Right cardiac atrium (tissue), 5 donors: ENCODE data around the gene ARMH4. TPM values are rescaled to one million over a fixed set of nuclear protein-coding genes. Genes with fewer than 3 reads are reported as not detected.
A peak's percentile ranks its signal among the peaks of the same experiment; 100 is the strongest.
"Not testable (repeated sequence)": the region's sequence is repeated elsewhere in the genome, so short reads cannot be mapped to it uniquely, and the experiment has no call there.

ENCODE experiments used
- ATAC-seq, 2 donors: fragments of 200-7000 bp; cut with Tn5 transposase; one replicate each; pipeline versions ENCODE4 v1.8.0 to v1.9.1; 2020; ENCODE audit warnings: moderate library complexity in 2 of 2, mild to moderate bottlenecking in 1 of 2
- DNase-seq, 3 donors: peaks; one replicate each; pipeline ENCODE4 v3.0.0-alpha.2; 2020
- H3K27ac ChIP-seq: one replicate; pipeline ENCODE4 v1.5.1; 2013; ENCODE audit warnings: mild to moderate bottlenecking, low read length, control low read depth, moderate library complexity
- H3K27me3 ChIP-seq: one replicate; pipeline ENCODE4 v1.6.1; 2013; ENCODE audit not compliant: control insufficient read depth, insufficient read depth
- H3K4me1 ChIP-seq: one replicate; pipeline ENCODE4 v1.6.1; 2013; ENCODE audit warnings: low read length; ENCODE audit not compliant: control insufficient read depth, insufficient read depth
- H3K4me3 ChIP-seq: one replicate; pipeline ENCODE4 v1.5.1; 2013; ENCODE audit warnings: low read length, control low read depth
- H3K9me3 ChIP-seq: one replicate; pipeline ENCODE4 v1.6.1; 2013; ENCODE audit warnings: low read length; ENCODE audit not compliant: control insufficient read depth
- WGBS: extraction: QIAGEN DNeasy Blood & Tissue Kit; methylation state at CpG from one replicate; pipeline ENCODE4 v1.1.7; 2013; 5-methylcytosine and 5-hydroxymethylcytosine counted together
- intact Hi-C, 4 donors: fragments of 100-400 bp; cut with DNase I; formaldehyde crosslinking; loops; one replicate each; pipeline versions ENCODE4 v1.11.0 to v1.14.0; 2022 to 2023
- polyA plus RNA-seq: library from polyadenylated mRNA; stranded (reverse); fragments of 200-250 nt; gene quantifications from one replicate; pipeline ENCODE4 v1.2.3, GENCODE V29; 2013
- total RNA-seq, 4 donors: library from RNA; stranded (reverse); fragmentation: NEBNext Ultra II Directional; extraction: Animal tissue kit (Norgen Biotek cat#: 25700); gene quantifications; one replicate each; pipeline ENCODE4 v1.2.1, GENCODE V29; 2021
- donor health status: healthy with polysubstance abuse.
- donor health status: DM: no; HTN: yes; CAD: no.
- donor health status: DM: no; HTN: no; CAD: no.
- donor health status: DM: no; HTN: yes; CAD: no; lungs with severe emphysema.
- donor health status: DM: yes; HTN: yes; CAD: no.

Gene ARMH4
- total and polyA plus RNA-seq, 5 donors: 2.1 to 9.9 (median 8.0) TPM

DNA sequence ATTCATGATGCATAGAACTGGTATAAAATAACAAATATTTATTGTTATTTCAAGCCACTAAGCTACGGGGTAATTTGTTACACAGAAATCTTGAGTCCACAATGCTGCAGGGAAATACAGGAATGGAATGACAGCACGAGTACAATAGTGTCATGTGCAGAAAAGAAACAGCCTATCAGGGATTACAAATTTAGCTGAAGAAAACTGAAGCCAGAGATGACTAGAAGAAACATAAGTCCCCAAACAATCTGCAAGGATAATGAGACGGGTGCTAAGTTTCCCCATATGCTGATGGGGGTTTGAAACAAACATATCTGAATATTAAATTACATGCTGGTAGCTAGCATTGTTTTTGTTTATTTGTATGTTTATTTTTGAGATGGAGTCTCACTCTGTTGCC, 8.9 kb downstream of the ARMH4 start:
- ATAC-seq: no peak
- H3K9me3 ChIP-seq: no peaks in the 10 kb centered on the region
- DNase-seq: no peak
- H3K4me3 ChIP-seq: no peak overlapping the region
- H3K4me1 ChIP-seq: peaks cover 3% of the 10 kb centered on the region
- H3K27ac ChIP-seq: no peak overlapping the region
- 87% methylated on average over 3 of the region's 3 CpGs for WGBS
- intact Hi-C loops: no loop called here
- no peaks in the 10 kb centered on the region for H3K27me3 ChIP-seq

DNA sequence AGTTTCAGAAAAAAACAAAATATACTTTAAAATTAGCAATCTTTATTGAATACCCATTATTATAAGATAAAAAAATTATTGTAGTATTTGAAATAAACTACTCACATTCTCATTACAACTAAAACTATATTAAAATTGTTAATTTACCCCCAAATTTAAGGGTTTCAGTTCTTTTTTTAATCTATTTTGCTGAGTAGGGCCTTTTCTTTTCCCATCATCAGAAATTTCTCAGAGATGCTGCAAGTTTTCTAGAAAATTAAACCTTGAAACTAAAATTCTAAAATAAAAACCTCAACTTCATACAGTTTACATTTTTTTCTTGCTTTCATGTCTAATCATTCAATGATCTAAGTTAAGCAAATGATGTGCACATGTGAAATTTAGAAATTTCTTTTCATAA, 10.1 kb downstream of the ARMH4 start:
- Histone ChIP-seq H3K27ac (no peak overlapping the region), H3K9me3 (no peaks in the 10 kb centered on the region), H3K4me1 (peaks cover 3% of the 10 kb centered on the region), H3K4me3 (no peak overlapping the region), H3K27me3 (no peaks in the 10 kb centered on the region)
- intact Hi-C loops: no loop called here
- DNase-seq (no peak), ATAC-seq (no peak)

DNA sequence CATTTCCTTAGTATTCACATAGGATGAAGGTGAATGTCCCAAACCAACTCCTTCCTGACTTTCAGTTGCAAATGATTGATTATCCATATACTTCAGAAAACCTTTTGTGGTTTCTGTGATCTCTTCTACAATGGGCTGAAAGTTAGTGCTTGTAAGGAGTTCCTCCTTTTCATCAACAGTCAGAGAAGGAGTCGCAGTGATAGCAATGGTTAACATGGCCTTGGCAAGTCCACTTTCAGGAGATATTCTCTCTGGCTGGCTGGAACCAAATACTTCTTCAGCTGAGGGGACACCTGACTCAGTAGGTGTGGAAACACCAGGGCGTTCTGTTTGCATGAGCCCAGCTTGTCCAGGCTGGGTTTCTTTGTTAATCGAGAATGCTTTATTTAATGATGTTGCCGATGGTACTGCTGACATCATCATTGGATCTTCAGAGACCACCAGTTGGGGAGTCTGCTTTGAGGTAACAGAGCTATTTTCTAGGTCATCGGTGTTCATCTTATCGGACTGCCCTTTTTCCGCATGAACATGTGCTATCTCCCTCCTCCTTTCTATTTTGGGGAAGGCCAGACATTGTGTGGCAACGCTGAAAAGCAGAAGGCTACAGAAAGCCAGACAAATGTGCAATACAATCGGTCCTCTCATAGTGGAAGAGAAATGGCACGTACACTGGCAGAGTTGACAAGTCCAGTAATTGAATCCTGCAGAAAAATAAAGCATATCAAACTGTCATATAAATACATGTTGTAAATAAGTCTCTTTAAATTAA, 13.1 kb downstream of the ARMH4 start:
- H3K9me3 ChIP-seq: no peaks in the 10 kb centered on the region
- H3K4me1 ChIP-seq: peaks cover 3% of the 10 kb centered on the region
- DNase-seq (no peak), ATAC-seq (no peak)
- no peaks in the 10 kb centered on the region for H3K27me3 ChIP-seq
- intact Hi-C loops: no loop called here
- H3K27ac ChIP-seq: no peak overlapping the region
- no peak overlapping the region for H3K4me3 ChIP-seq
- WGBS: 70% methylated on average over 10 of the region's 10 CpGs

DNA sequence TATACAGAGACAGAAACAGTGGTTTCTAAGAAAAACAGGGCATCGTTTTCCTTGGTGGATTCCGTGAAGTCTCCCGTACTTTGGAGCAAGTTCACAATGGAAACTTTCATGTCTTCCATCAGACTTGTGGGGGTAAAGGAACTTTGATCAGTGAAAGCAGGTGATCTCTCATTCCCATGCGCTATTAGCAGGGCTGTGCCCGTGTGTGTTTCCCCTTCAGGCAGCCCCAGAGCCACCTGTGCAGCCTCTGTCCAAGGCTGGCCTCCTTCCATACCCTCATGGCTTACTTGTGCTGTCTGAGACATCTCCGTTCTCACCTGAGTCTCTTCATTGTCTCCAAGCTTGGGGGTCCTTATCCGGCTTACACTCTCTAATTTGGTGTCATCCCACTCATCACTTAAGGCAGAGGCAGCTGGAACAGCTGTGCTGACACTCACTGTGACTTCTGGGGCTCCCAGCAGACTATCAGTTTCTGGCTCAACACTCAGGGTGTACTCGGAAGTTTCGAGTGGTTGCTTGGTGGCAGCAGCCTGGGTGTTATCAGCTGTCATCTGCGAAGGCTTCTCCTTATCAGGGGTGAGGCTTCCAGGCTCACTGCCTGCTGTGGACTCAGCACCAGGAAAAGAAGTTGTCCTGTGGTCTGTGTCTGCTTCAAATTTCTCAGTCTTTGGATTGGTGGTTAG, 13.8 kb downstream of the ARMH4 start:
- Histone ChIP-seq H3K9me3 (no peaks in the 10 kb centered on the region), H3K27me3 (no peaks in the 10 kb centered on the region), H3K4me1 (peaks cover 3% of the 10 kb centered on the region), H3K4me3 (no peak overlapping the region), H3K27ac (no peak overlapping the region)
- no peak for DNase-seq
- intact Hi-C loops: no loop called here
- WGBS: 64% methylated on average over 10 of the region's 10 CpGs
- peak in 1 of 2 donors; percentile 47 for ATAC-seq

DNA sequence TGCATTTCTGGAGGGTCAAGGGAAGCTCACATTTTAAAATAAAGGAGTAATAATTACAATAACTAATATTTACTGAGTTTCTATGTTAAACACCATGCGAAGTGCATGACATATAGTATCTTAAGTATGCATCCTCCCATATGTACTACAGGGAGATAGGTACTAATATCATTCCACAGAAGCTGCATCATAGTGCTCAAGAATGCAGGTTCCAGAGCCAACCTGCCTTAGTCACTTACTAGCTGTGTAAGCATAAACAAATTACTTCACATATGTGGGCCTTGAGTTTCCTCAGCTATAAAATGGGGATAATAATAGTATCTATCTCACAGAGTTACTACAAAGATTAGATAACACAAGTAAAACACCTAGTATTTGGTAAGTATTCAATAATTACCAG, 18.3 kb downstream of the ARMH4 start:
- ATAC-seq (no peak), DNase-seq (no peak)
- Histone ChIP-seq H3K9me3 (no peaks in the 10 kb centered on the region), H3K4me3 (no peak overlapping the region), H3K4me1 (peaks cover 1% of the 10 kb centered on the region), H3K27me3 (no peaks in the 10 kb centered on the region), H3K27ac (no peak overlapping the region)
- 88% methylated on average over 1 of the region's 1 CpG for WGBS
- intact Hi-C loops: no loop called here

DNA sequence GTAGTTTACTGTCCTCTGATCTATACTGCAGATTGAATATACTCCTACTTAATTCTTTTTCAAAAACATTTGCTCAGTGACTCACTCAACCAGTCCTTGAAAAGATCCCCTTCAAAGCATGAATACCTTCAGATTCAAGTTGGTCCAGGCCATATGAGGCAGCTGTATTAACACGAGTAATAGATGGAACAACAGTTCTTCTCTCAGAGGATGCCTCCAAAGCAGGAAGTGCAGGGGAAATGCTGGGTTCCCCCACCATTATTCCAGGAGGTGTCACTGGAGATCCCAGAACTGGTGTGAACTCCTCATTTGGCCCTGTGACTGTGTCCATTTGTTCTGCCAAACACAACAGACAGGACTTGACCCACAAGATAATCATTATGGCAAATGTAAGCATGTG, 20.6 kb downstream of the ARMH4 start:
- no peak overlapping the region for H3K27ac ChIP-seq
- intact Hi-C loops: no loop called here
- H3K9me3 ChIP-seq: no peaks in the 10 kb centered on the region
- no peak overlapping the region for H3K4me3 ChIP-seq
- H3K4me1 ChIP-seq: no peaks in the 10 kb centered on the region
- peak; percentile 59 to 64 for ATAC-seq
- WGBS: 49% methylated on average over 1 of the region's 1 CpG
- no peaks in the 10 kb centered on the region for H3K27me3 ChIP-seq
- DNase-seq: no peak

DNA sequence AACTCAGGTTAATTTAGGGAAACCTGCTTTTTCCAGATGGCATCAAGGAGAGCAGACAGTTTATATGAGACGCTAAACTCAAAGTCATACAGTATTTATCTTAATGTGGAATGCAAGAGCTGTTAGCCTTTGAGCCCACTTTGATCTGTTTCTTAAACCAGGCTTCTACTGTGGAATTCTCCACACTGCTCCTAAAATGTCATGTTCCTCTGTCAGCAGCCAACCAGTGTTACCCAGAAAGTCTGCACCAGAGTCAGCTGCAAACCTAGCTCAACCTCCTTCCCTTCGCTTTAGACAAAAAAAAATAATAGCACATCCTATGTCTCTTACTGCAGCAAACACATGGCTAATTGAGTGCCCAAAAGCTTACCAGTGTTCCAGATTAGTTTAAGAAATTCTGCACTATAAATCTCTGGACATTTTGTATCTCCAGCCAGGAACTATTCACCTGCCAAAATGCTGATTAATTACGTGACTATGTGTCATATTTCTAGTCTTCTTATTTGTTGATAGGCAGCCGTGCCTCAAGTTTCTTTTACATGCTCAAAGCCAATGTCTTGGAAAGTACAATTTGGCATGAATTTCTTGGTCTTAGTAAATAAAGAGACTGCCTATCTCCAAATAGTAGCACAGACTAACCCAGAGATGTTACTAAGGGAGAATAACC, 21.8 kb downstream of the ARMH4 start:
- Histone ChIP-seq H3K4me3 (no peak overlapping the region), H3K4me1 (no peaks in the 10 kb centered on the region), H3K27me3 (no peaks in the 10 kb centered on the region), H3K27ac (no peak overlapping the region), H3K9me3 (no peaks in the 10 kb centered on the region)
- ATAC-seq: no peak
- intact Hi-C loops: no loop called here
- no peak for DNase-seq
- 62% methylated on average over 4 of the region's 4 CpGs for WGBS

DNA sequence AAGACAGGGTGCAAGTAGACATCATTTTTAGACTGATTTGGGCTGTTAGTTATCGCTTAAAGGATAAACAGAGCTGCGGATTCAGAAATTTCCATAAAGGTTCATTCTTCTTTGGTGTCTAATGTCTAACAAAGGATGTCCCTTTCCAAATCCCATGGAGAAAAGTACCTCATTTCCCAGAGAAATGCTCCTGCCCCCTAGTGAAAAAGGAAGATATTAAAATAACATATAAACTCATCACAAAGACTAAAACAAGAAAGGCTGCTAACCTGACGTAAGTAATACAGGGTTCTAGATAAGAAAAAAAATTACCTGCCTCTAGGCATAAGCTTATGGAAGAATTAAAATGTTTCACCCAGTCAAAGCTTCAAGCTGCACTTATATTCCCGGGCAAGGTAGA, 22.8 kb downstream of the ARMH4 start:
- DNase-seq (no peak), ATAC-seq (no peak)
- Histone ChIP-seq H3K4me1 (no peaks in the 10 kb centered on the region), H3K27me3 (no peaks in the 10 kb centered on the region), H3K27ac (no peak overlapping the region), H3K9me3 (no peaks in the 10 kb centered on the region), H3K4me3 (no peak overlapping the region)
- WGBS: 99% methylated on average over 4 of the region's 4 CpGs
- intact Hi-C loops: no loop called here

DNA sequence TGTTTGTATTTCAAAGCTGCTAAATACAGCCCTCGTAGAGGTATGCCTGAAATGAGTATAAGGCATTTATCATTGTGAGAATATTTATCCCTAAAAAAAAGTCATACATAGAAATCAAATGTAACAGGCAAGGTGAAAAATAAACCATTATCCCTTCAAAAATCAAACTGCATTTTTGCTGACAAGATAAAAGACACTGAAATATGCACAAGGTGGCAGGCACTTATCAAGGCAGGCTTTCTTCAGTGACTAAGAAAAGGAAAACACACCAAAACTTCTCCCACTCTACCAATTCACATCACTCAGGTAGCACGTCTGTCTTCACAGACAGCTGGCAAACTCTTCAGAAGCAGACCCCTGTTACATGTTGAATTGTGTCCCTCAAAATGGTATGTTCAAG, 23.6 kb downstream of the ARMH4 start:
- no peaks in the 10 kb centered on the region for H3K4me1 ChIP-seq
- ATAC-seq (no peak), DNase-seq (no peak)
- H3K27me3 ChIP-seq: no peaks in the 10 kb centered on the region
- no peaks in the 10 kb centered on the region for H3K9me3 ChIP-seq
- intact Hi-C loops: no loop called here
- H3K4me3 ChIP-seq: no peak overlapping the region
- WGBS: 93% methylated on average over 2 of the region's 2 CpGs
- no peak overlapping the region for H3K27ac ChIP-seq

DNA sequence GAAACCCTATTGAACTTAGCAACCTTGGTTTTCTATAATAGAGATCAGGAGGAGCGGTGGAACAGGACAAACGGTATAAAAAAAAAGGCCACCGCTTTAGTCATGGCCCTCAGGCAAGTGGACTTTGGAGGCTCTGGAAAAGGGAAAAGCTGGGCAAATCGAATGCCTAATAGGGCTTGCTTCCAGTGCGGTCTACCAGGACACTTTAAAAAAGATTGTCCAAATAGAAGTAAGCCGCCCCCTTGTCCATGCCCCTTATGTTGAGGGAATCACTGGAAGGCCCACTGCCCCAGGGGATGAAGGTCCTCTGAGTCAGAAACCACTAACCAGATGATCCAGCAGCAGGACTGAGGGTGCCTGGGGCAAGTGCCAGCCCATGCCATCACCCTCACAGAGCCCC, 29.5 kb downstream of the ARMH4 start:
- H3K4me3 ChIP-seq, DNase-seq, H3K4me1 ChIP-seq, H3K9me3 ChIP-seq, H3K27me3 ChIP-seq, intact Hi-C loops, H3K27ac ChIP-seq, ATAC-seq: not testable (repeated sequence)
- 95% methylated on average over 6 of the region's 6 CpGs for WGBS

DNA sequence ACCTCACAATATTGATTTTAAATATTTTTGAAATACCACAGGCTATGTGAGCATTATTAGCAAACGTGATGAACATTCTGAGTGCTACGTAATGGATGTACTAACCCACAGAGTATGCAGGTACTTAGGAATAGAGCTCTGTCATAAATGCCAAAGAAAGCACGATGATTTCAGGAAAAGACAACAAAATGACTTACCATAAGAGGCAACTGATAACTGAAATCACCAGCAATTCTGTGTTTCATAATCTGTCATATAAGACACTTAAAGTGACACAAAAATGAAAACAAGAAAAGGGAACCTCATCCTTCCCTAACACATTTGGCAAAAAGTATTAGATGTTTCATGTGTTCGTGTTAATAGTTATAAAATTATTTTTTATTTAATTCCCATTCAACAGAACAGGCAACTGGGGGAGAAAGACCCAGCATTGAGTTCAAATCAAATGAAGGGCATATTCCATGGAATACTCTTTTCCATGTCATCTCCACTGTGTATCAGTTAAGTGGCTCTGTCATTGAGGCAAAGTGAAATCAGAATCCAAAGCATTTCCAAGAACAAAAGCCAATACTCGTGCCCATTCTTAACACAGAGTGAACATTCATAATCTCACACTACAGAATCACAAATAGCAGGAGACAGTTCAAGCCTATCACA, 30.4 kb downstream of the ARMH4 start:
- no peak for DNase-seq
- no peak for ATAC-seq
- Histone ChIP-seq H3K27ac (no peak overlapping the region), H3K4me1 (no peaks in the 10 kb centered on the region), H3K9me3 (no peaks in the 10 kb centered on the region), H3K4me3 (no peak overlapping the region), H3K27me3 (no peaks in the 10 kb centered on the region)
- intact Hi-C loops: no loop called here
- 77% methylated on average over 5 of the region's 5 CpGs for WGBS
